ENCODE results near the gene SERF1A. TPM values are rescaled to one million over a fixed set of nuclear protein-coding genes. Genes with fewer than 3 reads are reported as not detected.
"Not testable (repeated sequence)": the region's sequence is repeated elsewhere in the genome, so short reads cannot be mapped to it uniquely, and the experiment has no call there.

Gene SERF1A
- 45.4 TPM for total RNA-seq (ENCODE audit: unreplicated experiment)
- long read RNA-seq, transcript SERF1A-201 (3 exons, 963 nt): major isoform, 20 of 35 reads
- long read RNA-seq, transcript SERF1A-205 (3 exons, 663 nt): minor isoform, 8 of 35 reads
- long read RNA-seq, partial matches to known transcripts: 4 of 35 reads
- long read RNA-seq, other reads (novel, unspliced or antisense): 2 of 35 reads

DNA sequence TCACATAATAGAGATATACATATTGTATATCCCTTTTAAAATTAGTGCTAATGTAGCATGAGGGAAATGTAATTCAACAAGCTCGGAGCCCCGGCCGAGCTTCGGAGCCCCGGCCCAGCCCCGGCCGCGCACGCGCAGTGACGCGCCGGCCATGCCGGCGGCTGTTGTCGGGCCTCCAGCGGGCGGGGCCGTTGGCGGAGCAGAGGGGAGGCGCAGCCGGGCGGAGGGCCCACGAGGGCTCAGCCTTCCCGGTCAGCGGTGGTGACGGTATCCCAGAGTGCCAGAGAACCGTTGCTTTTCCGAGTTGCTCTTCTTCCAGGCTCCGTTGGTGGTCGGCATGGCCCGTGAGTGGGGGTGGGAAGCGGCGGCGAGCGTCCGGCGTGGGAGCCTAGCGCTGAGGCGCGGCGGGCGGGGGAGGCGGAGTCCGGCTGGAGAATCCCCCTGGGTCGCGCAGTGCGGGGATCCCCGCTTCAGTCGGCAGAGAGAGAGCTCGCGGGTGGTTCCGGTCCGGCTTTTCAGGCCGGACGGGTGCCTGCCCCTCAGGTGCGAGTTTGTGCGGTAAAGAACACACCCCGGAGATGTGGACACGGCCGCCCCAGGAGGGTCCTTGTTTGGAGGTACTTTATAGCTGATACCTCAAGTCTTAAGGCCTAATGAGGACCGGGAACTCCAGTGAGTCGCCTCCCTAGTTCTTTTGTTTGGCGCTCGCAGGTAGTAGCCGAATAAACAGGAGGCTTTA, at the start of gene SERF1A:
Gene SERF1A (plus strand): TSS at position 137 of the 739 bp plus-strand sequence. CDS start 201 bp downstream, at position 338.
- not testable (repeated sequence) for H3K27ac Mint-ChIP-seq (ENCODE audit: unreplicated experiment); DNase-seq; H3K36me3 Mint-ChIP-seq (ENCODE audit: unreplicated experiment); H3K4me3 Mint-ChIP-seq (ENCODE audit: unreplicated experiment); H3K4me1 Mint-ChIP-seq (ENCODE audit: low read depth, unreplicated experiment); H3K27me3 Mint-ChIP-seq (ENCODE audit: unreplicated experiment); H3K9me3 Mint-ChIP-seq (ENCODE audit: unreplicated experiment)

GRCh38 chr5:70866778-70867177, 33.7 kb upstream of the SERF1A start:
- not testable (repeated sequence) for H3K27me3 Mint-ChIP-seq (ENCODE audit: unreplicated experiment); H3K36me3 Mint-ChIP-seq (ENCODE audit: unreplicated experiment)

DNA sequence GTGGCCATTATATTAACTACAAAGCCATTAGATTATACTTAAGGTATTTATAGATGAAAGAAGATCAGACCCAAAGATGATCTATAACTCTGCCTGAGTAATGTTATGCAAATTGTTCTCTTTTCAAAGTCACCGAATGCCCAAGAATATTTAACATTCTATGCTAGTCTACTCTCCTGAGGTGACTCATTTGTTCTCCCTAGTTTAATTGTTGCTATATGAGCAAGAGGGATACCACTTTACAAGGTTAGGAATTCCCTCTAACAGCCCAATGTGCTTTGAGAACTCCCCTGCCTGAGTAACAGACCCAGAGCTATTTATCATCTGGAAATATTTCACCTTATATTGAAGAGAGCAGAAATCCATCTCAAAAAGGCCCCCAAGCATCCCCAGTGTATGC, 29.8 kb upstream of the SERF1A start:
- DNase-seq; H3K4me3 Mint-ChIP-seq (ENCODE audit: unreplicated experiment); H3K27ac Mint-ChIP-seq (ENCODE audit: unreplicated experiment); H3K4me1 Mint-ChIP-seq (ENCODE audit: low read depth, unreplicated experiment); H3K27me3 Mint-ChIP-seq (ENCODE audit: unreplicated experiment); H3K9me3 Mint-ChIP-seq (ENCODE audit: unreplicated experiment); H3K36me3 Mint-ChIP-seq (ENCODE audit: unreplicated experiment): not testable (repeated sequence)

More at GRCh38 chr5:70866778-70867177, 33.7 kb upstream of the SERF1A start:
- H3K27ac Mint-ChIP-seq (ENCODE audit: unreplicated experiment); H3K9me3 Mint-ChIP-seq (ENCODE audit: unreplicated experiment); DNase-seq; H3K4me3 Mint-ChIP-seq (ENCODE audit: unreplicated experiment); H3K4me1 Mint-ChIP-seq (ENCODE audit: low read depth, unreplicated experiment): not testable (repeated sequence)

DNA sequence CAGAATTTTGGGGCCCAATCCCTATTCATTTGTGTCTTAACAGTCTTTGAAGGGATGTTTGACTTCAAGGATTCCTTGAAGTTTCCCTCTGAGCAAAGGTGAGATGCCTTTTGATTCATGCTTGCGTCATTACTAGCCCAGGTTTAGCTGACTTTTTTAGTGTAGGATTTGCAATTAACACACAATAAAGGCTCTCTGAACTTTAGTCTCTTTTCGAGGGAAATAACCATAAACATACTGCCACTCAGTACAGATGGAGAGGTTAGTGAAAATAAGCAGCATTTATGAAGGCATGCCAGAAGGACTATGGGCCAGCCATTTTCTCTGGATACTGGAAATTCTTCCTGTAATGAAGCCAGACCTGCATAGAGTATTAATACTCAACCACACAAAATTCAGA, 4.4 kb upstream of the SERF1A start:
- H3K9me3 Mint-ChIP-seq (ENCODE audit: unreplicated experiment); H3K27me3 Mint-ChIP-seq (ENCODE audit: unreplicated experiment); H3K27ac Mint-ChIP-seq (ENCODE audit: unreplicated experiment); H3K4me1 Mint-ChIP-seq (ENCODE audit: low read depth, unreplicated experiment); H3K36me3 Mint-ChIP-seq (ENCODE audit: unreplicated experiment); H3K4me3 Mint-ChIP-seq (ENCODE audit: unreplicated experiment); DNase-seq: not testable (repeated sequence)

DNA sequence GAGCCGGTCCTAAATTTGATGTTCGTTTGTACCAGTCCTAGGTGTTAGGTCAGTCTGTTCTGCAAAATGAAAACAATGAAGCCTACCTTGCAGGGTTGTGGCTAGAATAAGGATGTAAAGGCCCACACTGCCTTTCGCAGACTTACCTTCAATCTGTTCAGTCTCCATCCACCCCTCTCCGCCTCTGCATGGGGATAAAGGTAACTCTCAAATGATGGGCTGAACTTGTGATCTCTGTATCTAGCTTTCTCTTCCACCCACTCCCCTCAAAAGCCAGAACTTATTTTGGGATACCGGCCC, 753 bp downstream of the SERF1A start:
- H3K27me3 Mint-ChIP-seq (ENCODE audit: unreplicated experiment); H3K4me3 Mint-ChIP-seq (ENCODE audit: unreplicated experiment); DNase-seq; H3K27ac Mint-ChIP-seq (ENCODE audit: unreplicated experiment); H3K4me1 Mint-ChIP-seq (ENCODE audit: low read depth, unreplicated experiment); H3K9me3 Mint-ChIP-seq (ENCODE audit: unreplicated experiment); H3K36me3 Mint-ChIP-seq (ENCODE audit: unreplicated experiment): not testable (repeated sequence)

GRCh38 chr5:70906624-70907023, 6.2 kb downstream of the SERF1A start:
- not testable (repeated sequence) for DNase-seq; H3K4me3 Mint-ChIP-seq (ENCODE audit: unreplicated experiment); H3K9me3 Mint-ChIP-seq (ENCODE audit: unreplicated experiment); H3K4me1 Mint-ChIP-seq (ENCODE audit: low read depth, unreplicated experiment); H3K36me3 Mint-ChIP-seq (ENCODE audit: unreplicated experiment); H3K27me3 Mint-ChIP-seq (ENCODE audit: unreplicated experiment); H3K27ac Mint-ChIP-seq (ENCODE audit: unreplicated experiment)

GRCh38 chr5:70916829-70917228, 16.4 kb downstream of the SERF1A start:
- not testable (repeated sequence) for H3K27ac Mint-ChIP-seq (ENCODE audit: unreplicated experiment); H3K4me1 Mint-ChIP-seq (ENCODE audit: low read depth, unreplicated experiment); DNase-seq; H3K36me3 Mint-ChIP-seq (ENCODE audit: unreplicated experiment); H3K27me3 Mint-ChIP-seq (ENCODE audit: unreplicated experiment); H3K4me3 Mint-ChIP-seq (ENCODE audit: unreplicated experiment); H3K9me3 Mint-ChIP-seq (ENCODE audit: unreplicated experiment)

DNA sequence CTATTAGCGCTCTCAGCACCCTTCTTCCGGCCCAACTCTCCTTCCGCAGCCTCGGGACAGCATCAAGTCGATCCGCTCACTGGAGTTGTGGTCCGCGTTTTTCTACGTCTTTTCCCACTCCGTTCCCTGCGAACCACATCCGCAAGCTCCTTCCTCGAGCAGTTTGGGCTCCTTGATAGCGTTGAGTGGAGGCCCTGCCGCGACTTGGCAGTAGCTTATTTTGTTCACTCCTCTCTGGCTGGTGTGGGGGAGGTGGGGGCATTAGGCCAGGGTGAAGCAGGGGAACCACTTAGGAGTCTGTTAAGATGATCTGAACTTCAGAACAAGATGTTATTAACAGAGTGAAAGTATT, 24.7 kb downstream of the SERF1A start:
- H3K27ac Mint-ChIP-seq (ENCODE audit: unreplicated experiment); H3K36me3 Mint-ChIP-seq (ENCODE audit: unreplicated experiment); H3K27me3 Mint-ChIP-seq (ENCODE audit: unreplicated experiment); DNase-seq; H3K4me1 Mint-ChIP-seq (ENCODE audit: low read depth, unreplicated experiment); H3K4me3 Mint-ChIP-seq (ENCODE audit: unreplicated experiment); H3K9me3 Mint-ChIP-seq (ENCODE audit: unreplicated experiment): not testable (repeated sequence)

GRCh38 chr5:70931709-70932368, 31.4 kb downstream of the SERF1A start:
- H3K4me1 Mint-ChIP-seq (ENCODE audit: low read depth, unreplicated experiment); H3K27me3 Mint-ChIP-seq (ENCODE audit: unreplicated experiment); DNase-seq; H3K36me3 Mint-ChIP-seq (ENCODE audit: unreplicated experiment); H3K9me3 Mint-ChIP-seq (ENCODE audit: unreplicated experiment); H3K4me3 Mint-ChIP-seq (ENCODE audit: unreplicated experiment); H3K27ac Mint-ChIP-seq (ENCODE audit: unreplicated experiment): not testable (repeated sequence)

- H3K4me1 Mint-ChIP-seq (ENCODE audit: low read depth, unreplicated experiment); DNase-seq; H3K9me3 Mint-ChIP-seq (ENCODE audit: unreplicated experiment); H3K4me3 Mint-ChIP-seq (ENCODE audit: unreplicated experiment); H3K36me3 Mint-ChIP-seq (ENCODE audit: unreplicated experiment); H3K27ac Mint-ChIP-seq (ENCODE audit: unreplicated experiment); H3K27me3 Mint-ChIP-seq (ENCODE audit: unreplicated experiment): not testable (repeated sequence)
These were observed 32.1 kb downstream of the SERF1A start for GRCh38 chr5:70932560-70932959.

- not testable (repeated sequence) for H3K27me3 Mint-ChIP-seq (ENCODE audit: unreplicated experiment)
These were observed 52.6 kb downstream of the SERF1A start for GRCh38 chr5:70953068-70953467.

More at GRCh38 chr5:70953068-70953467, 52.6 kb downstream of the SERF1A start:
- DNase-seq; H3K27ac Mint-ChIP-seq (ENCODE audit: unreplicated experiment); H3K9me3 Mint-ChIP-seq (ENCODE audit: unreplicated experiment); H3K4me3 Mint-ChIP-seq (ENCODE audit: unreplicated experiment); H3K4me1 Mint-ChIP-seq (ENCODE audit: low read depth, unreplicated experiment); H3K36me3 Mint-ChIP-seq (ENCODE audit: unreplicated experiment): not testable (repeated sequence)
